HG03095 (cell line): ENCODE data around the gene MAST2.
A peak's percentile ranks its signal among the peaks of the same experiment; 100 is the strongest.

Source experiments
- ATAC-seq: cut with Tn5 transposase; IDR thresholded peaks from one replicate; pipeline ENCODE4 v1.9.1; 2021; ENCODE audit warnings: moderate library complexity; ENCODE audit not compliant: unreplicated experiment

The MAST2 gene

GRCh38 chr1:46013581-46013980 lies 210.2 kb downstream of the MAST2 start:
- no peak for ATAC-seq

- ATAC-seq, result no peak
Measured at GRCh38 chr1:46017876-46018503, 214.6 kb downstream of the MAST2 start.

- ATAC-seq, result no peak
Measured at GRCh38 chr1:46019348-46019747, 215.9 kb downstream of the MAST2 start.

GRCh38 chr1:46020010-46020409 lies 216.6 kb downstream of the MAST2 start:
- ATAC-seq, result no peak

- no peak for ATAC-seq
Measured at GRCh38 chr1:46021046-46021996, 217.9 kb downstream of the MAST2 start.

- ATAC-seq, result no peak
Measured at GRCh38 chr1:46026531-46026930, 223.1 kb downstream of the MAST2 start.

GRCh38 chr1:46027788-46028573 lies 224.6 kb downstream of the MAST2 start:
- no peak for ATAC-seq

- ATAC-seq, result no peak
Measured at GRCh38 chr1:46030074-46030870, 226.9 kb downstream of the MAST2 start.

GRCh38 chr1:46030876-46031660 lies 227.7 kb downstream of the MAST2 start:
- no peak for ATAC-seq

GRCh38 chr1:46034601-46035516 lies 231.4 kb downstream of the MAST2 start:
- no peak for ATAC-seq

- peak; percentile 56 for ATAC-seq
Measured at GRCh38 chr1:46036894-46037839, 233.8 kb downstream of the MAST2 start.

GRCh38 chr1:46039571-46040052 lies 236.2 kb downstream of the MAST2 start:
- no peak for ATAC-seq

GRCh38 chr1:46041551-46041950 lies 238.1 kb downstream of the MAST2 start:
- no peak for ATAC-seq

GRCh38 chr1:46041974-46042373 lies 238.6 kb downstream of the MAST2 start:
- ATAC-seq, result no peak

GRCh38 chr1:46043458-46044017 lies 240.1 kb downstream of the MAST2 start:
- peak; percentile 68 for ATAC-seq

GRCh38 chr1:46044116-46044515 lies 240.7 kb downstream of the MAST2 start:
- ATAC-seq, result no peak

GRCh38 chr1:46053734-46054133 lies 250.3 kb downstream of the MAST2 start:
- ATAC-seq, result no peak
